ACC112 (cell line): ENCODE results near the gene KCNMA1.

ENCODE experiments used
- H2AFZ ChIP-seq: fragments of 200-600 bp; sonication (generic); one replicate; pipeline ENCODE4 v1.6.0; 2017; ENCODE audit warnings: antibody characterized with exemption, low read length; ENCODE audit not compliant: unreplicated experiment
- H3K27ac ChIP-seq: fragments of 200-600 bp; sonication (generic); 2 replicates; pipeline ENCODE4 v1.5.1; 2014; ENCODE audit warnings: low read depth, mild to moderate bottlenecking, antibody characterized with exemption, low read length, moderate library complexity
- H3K27me3 ChIP-seq: fragments of 200-600 bp; sonication (generic); 2 replicates; pipeline ENCODE4 v1.6.1; 2014; ENCODE audit warnings: mild to moderate bottlenecking, antibody characterized with exemption, low read length, moderate library complexity, mixed read lengths; ENCODE audit not compliant: insufficient read depth
- H3K36me3 ChIP-seq: fragments of 200-600 bp; sonication (generic); 2 replicates; pipeline ENCODE4 v1.6.1; 2016; ENCODE audit warnings: mild to moderate bottlenecking, antibody characterized with exemption, low read length, moderate library complexity, mixed read lengths; ENCODE audit not compliant: insufficient read depth
- H3K4me1 ChIP-seq: fragments of 200-600 bp; sonication (generic); one replicate; pipeline ENCODE4 v1.6.1; 2016; ENCODE audit warnings: low read length, mixed read lengths; ENCODE audit not compliant: insufficient read depth, unreplicated experiment, control insufficient read depth
- H3K4me3 ChIP-seq: fragments of 200-600 bp; sonication (generic); 2 replicates; pipeline ENCODE4 v1.5.1; 2014; ENCODE audit warnings: mild to moderate bottlenecking, low read depth, low read length
- H3K79me2 ChIP-seq: fragments of 200-600 bp; sonication (generic); one replicate; pipeline ENCODE4 v1.6.0; 2016; ENCODE audit warnings: low read length; ENCODE audit not compliant: control insufficient read depth, unreplicated experiment, insufficient read depth

The KCNMA1 gene

DNA sequence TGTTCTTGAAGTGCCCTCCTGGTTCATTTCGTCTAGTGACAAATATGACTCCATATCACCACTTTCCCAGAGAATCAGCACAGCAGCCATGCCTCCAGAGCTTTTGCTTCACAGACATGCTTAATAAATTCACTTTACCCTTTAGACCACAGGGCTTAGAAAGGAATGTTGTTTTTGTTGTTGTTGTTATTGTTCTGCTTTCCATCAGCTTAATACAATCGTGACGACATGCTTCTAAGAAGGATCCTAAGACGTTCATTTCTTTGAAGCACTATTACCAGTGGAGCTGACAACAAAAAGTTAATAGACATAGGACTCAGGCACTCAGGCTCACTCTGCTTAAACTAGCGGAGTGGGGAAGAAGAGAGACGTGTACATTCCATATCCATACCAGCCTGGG lies 418.6 kb downstream of the KCNMA1 start:
- H3K27ac ChIP-seq, result no peak overlapping the region
- H3K79me2 ChIP-seq, result no peaks in the 10 kb centered on the region
- no peak overlapping the region for H2AFZ ChIP-seq
- no peaks in the 10 kb centered on the region for H3K4me1 ChIP-seq
- H3K27me3 ChIP-seq, result no peaks in the 10 kb centered on the region
- H3K36me3 ChIP-seq, result no peaks in the 10 kb centered on the region
- H3K4me3 ChIP-seq, result no peak overlapping the region

DNA sequence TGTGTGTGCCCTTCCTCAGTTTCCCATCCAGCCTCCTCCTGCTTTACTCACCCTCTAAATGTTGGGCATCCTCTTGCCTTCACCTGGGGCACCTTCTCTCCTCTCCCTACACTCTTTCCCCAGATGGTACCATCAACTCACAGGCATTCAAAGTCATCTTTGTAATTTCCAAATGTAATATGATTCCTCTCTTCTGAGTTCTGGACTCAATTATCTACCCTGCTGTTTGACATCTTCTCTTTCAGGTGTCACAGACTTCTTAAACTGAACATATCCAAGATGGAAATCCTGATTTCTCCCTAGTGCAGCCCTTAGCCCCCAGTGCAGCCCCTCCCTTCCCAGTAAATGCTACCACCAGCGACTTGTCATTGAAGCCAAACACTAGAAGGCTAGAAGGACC lies 422.8 kb downstream of the KCNMA1 start:
- Histone ChIP-seq H3K27me3 (no peaks in the 10 kb centered on the region), H3K4me3 (no peak overlapping the region), H3K36me3 (no peaks in the 10 kb centered on the region), H2AFZ (no peak overlapping the region), H3K27ac (no peak overlapping the region), H3K4me1 (no peaks in the 10 kb centered on the region), H3K79me2 (no peaks in the 10 kb centered on the region)

DNA sequence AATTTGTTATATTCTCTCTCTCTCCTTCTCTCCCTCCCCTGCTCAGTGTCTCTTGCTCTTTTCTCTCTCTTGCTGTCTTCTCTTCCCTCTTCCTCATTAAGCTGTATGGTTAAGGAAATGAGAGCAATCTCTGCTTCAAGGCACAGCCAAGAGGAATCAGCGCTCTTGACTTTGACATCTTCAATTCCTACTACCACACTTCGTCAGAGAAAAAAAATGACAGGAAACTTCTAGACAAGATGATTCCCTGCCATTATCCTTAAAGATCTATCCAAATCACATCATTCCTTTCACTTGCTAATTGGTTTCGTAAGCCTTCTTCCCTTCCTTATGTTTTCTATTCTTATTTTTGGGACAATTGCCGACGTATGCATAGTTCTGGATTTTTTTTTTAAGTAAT lies 425.0 kb downstream of the KCNMA1 start:
- H3K79me2 ChIP-seq, result no peaks in the 10 kb centered on the region
- no peaks in the 10 kb centered on the region for H3K27me3 ChIP-seq
- H3K36me3 ChIP-seq, result no peaks in the 10 kb centered on the region
- no peak overlapping the region for H2AFZ ChIP-seq
- H3K27ac ChIP-seq, result no peak overlapping the region
- no peak overlapping the region for H3K4me3 ChIP-seq
- H3K4me1 ChIP-seq, result no peaks in the 10 kb centered on the region

GRCh38 chr10:77210645-77211044 lies 427.0 kb downstream of the KCNMA1 start:
- no peaks in the 10 kb centered on the region for H3K36me3 ChIP-seq
- H3K4me3 ChIP-seq, result no peak overlapping the region
- no peak overlapping the region for H3K27ac ChIP-seq
- H3K4me1 ChIP-seq, result no peaks in the 10 kb centered on the region
- no peak overlapping the region for H2AFZ ChIP-seq
- no peaks in the 10 kb centered on the region for H3K27me3 ChIP-seq
- H3K79me2 ChIP-seq, result no peaks in the 10 kb centered on the region

GRCh38 chr10:77208684-77209256 lies 428.8 kb downstream of the KCNMA1 start:
- H3K27me3 ChIP-seq, result no peaks in the 10 kb centered on the region
- H2AFZ ChIP-seq, result no peak overlapping the region
- no peaks in the 10 kb centered on the region for H3K36me3 ChIP-seq
- H3K79me2 ChIP-seq, result no peaks in the 10 kb centered on the region
- no peak overlapping the region for H3K4me3 ChIP-seq
- H3K27ac ChIP-seq, result no peak overlapping the region
- no peaks in the 10 kb centered on the region for H3K4me1 ChIP-seq

DNA sequence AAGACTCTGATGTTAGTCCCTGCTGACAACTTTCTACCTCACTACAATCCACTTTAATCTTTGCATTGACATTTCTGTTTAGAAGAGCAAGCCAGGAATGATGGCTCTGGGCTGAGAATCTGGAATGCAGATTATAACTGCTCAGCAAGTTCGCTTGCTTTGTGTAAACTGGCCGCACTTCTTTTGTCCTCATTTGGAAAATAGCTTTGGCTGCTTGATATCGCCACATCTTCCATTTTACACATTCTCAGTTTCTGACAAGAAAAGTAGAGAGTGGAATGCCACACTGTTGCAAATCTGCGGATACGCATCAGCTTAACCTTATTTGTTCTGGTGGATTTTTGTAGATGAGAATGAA lies 429.8 kb downstream of the KCNMA1 start:
- no peak overlapping the region for H3K4me3 ChIP-seq
- no peak overlapping the region for H3K27ac ChIP-seq
- H3K4me1 ChIP-seq, result no peaks in the 10 kb centered on the region
- no peak overlapping the region for H2AFZ ChIP-seq
- no peaks in the 10 kb centered on the region for H3K36me3 ChIP-seq
- H3K79me2 ChIP-seq, result no peaks in the 10 kb centered on the region
- H3K27me3 ChIP-seq, result no peaks in the 10 kb centered on the region

- no peaks in the 10 kb centered on the region for H3K79me2 ChIP-seq
- no peak overlapping the region for H2AFZ ChIP-seq
- H3K36me3 ChIP-seq, result no peaks in the 10 kb centered on the region
- no peaks in the 10 kb centered on the region for H3K27me3 ChIP-seq
- H3K4me1 ChIP-seq, result no peaks in the 10 kb centered on the region
- no peak overlapping the region for H3K4me3 ChIP-seq
- H3K27ac ChIP-seq, result no peak overlapping the region
Measured at GRCh38 chr10:77207182-77207827, 430.3 kb downstream of the KCNMA1 start.

DNA sequence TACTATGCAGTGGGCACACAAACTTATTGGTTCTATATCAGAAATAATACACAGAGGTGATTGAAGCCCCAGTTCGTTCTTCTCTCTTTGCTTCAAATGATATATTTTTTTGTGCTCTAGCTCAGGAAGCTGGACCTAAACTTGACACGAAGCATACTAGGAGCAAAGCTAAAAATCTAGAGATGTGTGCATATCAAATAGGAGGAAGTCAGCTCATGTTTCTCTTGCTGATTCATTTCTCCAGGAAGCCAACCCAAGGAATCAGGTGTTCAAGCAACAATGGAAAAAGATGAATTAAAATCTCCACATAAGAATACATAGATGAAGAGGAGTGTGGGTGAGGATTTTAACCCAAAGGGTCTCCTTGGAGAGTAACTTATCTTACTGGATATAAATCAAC lies 432.5 kb downstream of the KCNMA1 start:
- H3K27me3 ChIP-seq, result no peaks in the 10 kb centered on the region
- H3K79me2 ChIP-seq, result no peaks in the 10 kb centered on the region
- H2AFZ ChIP-seq, result no peak overlapping the region
- H3K4me3 ChIP-seq, result no peak overlapping the region
- no peaks in the 10 kb centered on the region for H3K4me1 ChIP-seq
- H3K27ac ChIP-seq, result no peak overlapping the region
- H3K36me3 ChIP-seq, result no peaks in the 10 kb centered on the region

- Histone ChIP-seq H2AFZ (no peak overlapping the region), H3K27me3 (no peaks in the 10 kb centered on the region), H3K4me1 (no peaks in the 10 kb centered on the region), H3K27ac (no peak overlapping the region), H3K79me2 (no peaks in the 10 kb centered on the region), H3K36me3 (no peaks in the 10 kb centered on the region), H3K4me3 (no peak overlapping the region)
Measured at GRCh38 chr10:77204171-77204570, 433.4 kb downstream of the KCNMA1 start.

- H3K27me3 ChIP-seq, result no peaks in the 10 kb centered on the region
- no peak overlapping the region for H2AFZ ChIP-seq
- no peak overlapping the region for H3K27ac ChIP-seq
- H3K36me3 ChIP-seq, result no peaks in the 10 kb centered on the region
- H3K4me1 ChIP-seq, result no peaks in the 10 kb centered on the region
- H3K79me2 ChIP-seq, result no peaks in the 10 kb centered on the region
- no peak overlapping the region for H3K4me3 ChIP-seq
Measured at GRCh38 chr10:77202857-77203256, 434.8 kb downstream of the KCNMA1 start.
